SK-N-SH treated with all-trans-retinoic acid at 6 μM for 48 hours (cell line): ENCODE results near the gene UTS2B.

Experiments
- ARNTL ChIP-seq: fragments of 450-650 bp; formaldehyde crosslinking; IDR thresholded peaks from 2 replicates; pipeline ENCODE4 v1.5.0; 2020; ENCODE audit warnings: low read depth, mild to moderate bottlenecking, moderate library complexity, borderline replicate concordance
- BACH2 ChIP-seq: fragments of 250-450 bp; sonication (Bioruptor Pico); IDR thresholded peaks from 2 replicates; pipeline ENCODE4 v1.9.0; 2021; ENCODE audit warnings: mild to moderate bottlenecking, borderline replicate concordance
- CREB5 ChIP-seq: fragments of 250-450 bp; sonication (Bioruptor Pico); IDR thresholded peaks from 2 replicates; pipeline ENCODE4 v1.5.1; 2020; ENCODE audit warnings: low read depth, mild to moderate bottlenecking, moderate library complexity
- CSDC2 ChIP-seq: fragments of 250-450 bp; sonication (Bioruptor Pico); IDR thresholded peaks from 2 replicates; pipeline ENCODE4 v1.5.0; 2020; ENCODE audit warnings: mild to moderate bottlenecking, moderate library complexity
- PATZ1 ChIP-seq: fragments of 250-450 bp; sonication (Bioruptor Pico); IDR thresholded peaks from 2 replicates; pipeline ENCODE4 v1.8.0; 2020; ENCODE audit warnings: mild to moderate bottlenecking, moderate library complexity, borderline replicate concordance
- TCF4 ChIP-seq: fragments of 250-450 bp; sonication (Bioruptor Pico); IDR thresholded peaks from 2 replicates; pipeline ENCODE4 v1.8.0; 2021; ENCODE audit warnings: mild to moderate bottlenecking, moderate library complexity, borderline replicate concordance
- TOX ChIP-seq: fragments of 250-450 bp; sonication (Bioruptor Pico); IDR thresholded peaks from 2 replicates; pipeline ENCODE4 v1.8.0; 2021; ENCODE audit warnings: mild to moderate bottlenecking, moderate library complexity, borderline replicate concordance
- TSHZ2 ChIP-seq: fragments of 250-450 bp; sonication (Bioruptor Pico); IDR thresholded peaks from 2 replicates; pipeline ENCODE4 v1.5.0; 2020; ENCODE audit warnings: mild to moderate bottlenecking, moderate library complexity
- ZFP3 ChIP-seq: fragments of 250-450 bp; sonication (Bioruptor Pico); IDR thresholded peaks from 2 replicates; pipeline ENCODE4 v1.5.0; 2020; ENCODE audit warnings: mild to moderate bottlenecking, moderate library complexity

- TF ChIP-seq PATZ1 (CRISPR knock-in tag), result no peak
- no peak for TF ChIP-seq ARNTL (CRISPR knock-in tag)
- TF ChIP-seq ZFP3, result no peak
- TF ChIP-seq BACH2 (CRISPR knock-in tag), result no peak
- TF ChIP-seq TSHZ2 (CRISPR knock-in tag), result no peak
- no peak for TF ChIP-seq TOX (CRISPR knock-in tag)
- no peak for TF ChIP-seq TCF4
- TF ChIP-seq CSDC2 (CRISPR knock-in tag), result no peak
- no peak for TF ChIP-seq CREB5 (CRISPR knock-in tag)
Measured at GRCh38 chr3:191294291-191294690, 36.0 kb downstream of the UTS2B start.
